CD14-positive monocyte (primary cell): ENCODE measurements around the gene NTNG1. TPM values are rescaled to one million over a fixed set of nuclear protein-coding genes. Genes with fewer than 3 reads are reported as not detected.

Source experiments
- DNase-seq, 3 donors: peaks; one replicate each; pipeline ENCODE4 v3.0.0-alpha.2; 2011 to 2022
- H2AFZ ChIP-seq: 2 replicates; pipeline ENCODE4 v1.6.0; 2012; ENCODE audit warnings: mild to moderate bottlenecking, low read depth, low read length, inconsistent platforms; ENCODE audit not compliant: insufficient read depth, poor library complexity, severe bottlenecking
- H3K27ac ChIP-seq, 2 donors: 1 replicate in 1 of 2; 2 replicates in 1 of 2; pipeline ENCODE4 v1.5.1; 2012 to 2013; ENCODE audit warnings: low read length in 2 of 2, control low read depth in 1 of 2, inconsistent platforms in 1 of 2, low read depth in 1 of 2, mild to moderate bottlenecking in 1 of 2
- H3K27me3 ChIP-seq, 2 donors: one replicate each; pipeline versions ENCODE4 v1.6.0 to v1.6.1; 2011 to 2013; ENCODE audit warnings: low read length in 2 of 2; ENCODE audit not compliant: control insufficient read depth in 2 of 2, insufficient read depth in 2 of 2
- H3K36me3 ChIP-seq, 2 donors: replicated peaks in 1 of 2; 1 replicate in 1 of 2; 2 replicates in 1 of 2; pipeline versions ENCODE4 v1.5.1 to v1.6.1; 2012 to 2013; ENCODE audit warnings: low read length in 2 of 2, control low read depth in 1 of 2, inconsistent platforms in 1 of 2, mild to moderate bottlenecking in 1 of 2; ENCODE audit not compliant: insufficient read depth in 2 of 2, control insufficient read depth in 1 of 2
- H3K4me1 ChIP-seq, 2 donors: 1 replicate in 1 of 2; 2 replicates in 1 of 2; pipeline versions ENCODE4 v1.5.1 to v1.6.1; 2012 to 2013; ENCODE audit warnings: low read length in 2 of 2, control low read depth in 1 of 2, inconsistent platforms in 1 of 2, mild to moderate bottlenecking in 1 of 2, moderate library complexity in 1 of 2; ENCODE audit not compliant: insufficient read depth in 2 of 2, control insufficient read depth in 1 of 2
- H3K4me2 ChIP-seq: replicated peaks from 2 replicates; pipeline ENCODE3; 2012; ENCODE audit warnings: low read length, moderate library complexity, mild to moderate bottlenecking; ENCODE audit not compliant: poor library complexity, severe bottlenecking; ENCODE audit errors: extremely low read depth
- H3K4me3 ChIP-seq, 3 experiments: fragments of 200-600 bp in 1 of 3; sonication (generic) in 1 of 3; replicated peaks in 1 of 3; 1 replicate in 2 of 3; 2 replicates in 1 of 3; pipeline ENCODE4 v1.5.1; 2011 to 2013; ENCODE audit warnings: low read length in 3 of 3, mild to moderate bottlenecking in 3 of 3, control low read depth in 2 of 3, low read depth in 2 of 3, inconsistent platforms in 1 of 3, moderate library complexity in 1 of 3
- H3K79me2 ChIP-seq: 2 replicates; pipeline ENCODE4 v1.6.0; 2012; ENCODE audit warnings: mild to moderate bottlenecking, control low read depth, inconsistent platforms, low read length, moderate library complexity; ENCODE audit not compliant: insufficient read depth
- H3K9ac ChIP-seq: 2 replicates; pipeline ENCODE4 v1.6.0; 2017; ENCODE audit warnings: low read length, mild to moderate bottlenecking; ENCODE audit not compliant: insufficient read depth, poor library complexity, severe bottlenecking
- H3K9me3 ChIP-seq, 2 donors: replicated peaks in 1 of 2; 1 replicate in 1 of 2; 2 replicates in 1 of 2; pipeline versions ENCODE4 v1.5.1 to v1.6.1; 2012 to 2013; ENCODE audit warnings: low read length in 2 of 2, control low read depth in 1 of 2; ENCODE audit not compliant: control insufficient read depth in 1 of 2, insufficient read depth in 1 of 2
- H4K20me1 ChIP-seq: 2 replicates; pipeline ENCODE4 v1.6.0; 2012; ENCODE audit warnings: mild to moderate bottlenecking, low read length, control low read depth, moderate library complexity; ENCODE audit not compliant: insufficient read depth
- H3K27ac Mint-ChIP-seq, 7 donors: one replicate each; pipeline ENCODE4 v1.8.0; 2020; ENCODE audit warnings: mild to moderate bottlenecking in 7 of 7, mixed read lengths in 7 of 7, moderate library complexity in 6 of 7, inconsistent platforms in 2 of 7
- H3K27me3 Mint-ChIP-seq, 3 donors: one replicate each; pipeline ENCODE4 v1.8.0; 2021 to 2022; ENCODE audit warnings: low read depth in 3 of 3, mild to moderate bottlenecking in 3 of 3, mixed read lengths in 3 of 3, moderate library complexity in 3 of 3, inconsistent platforms in 1 of 3
- H3K36me3 Mint-ChIP-seq, 2 donors: one replicate each; pipeline ENCODE4 v1.8.0; 2020; ENCODE audit warnings: mixed read lengths in 2 of 2, inconsistent platforms in 1 of 2, mild to moderate bottlenecking in 1 of 2
- H3K4me1 Mint-ChIP-seq: one replicate; pipeline ENCODE4 v1.8.0; 2020; ENCODE audit warnings: mild to moderate bottlenecking, mixed read lengths
- H3K4me3 Mint-ChIP-seq, 2 donors: one replicate each; pipeline ENCODE4 v1.8.0; 2020; ENCODE audit warnings: mild to moderate bottlenecking in 2 of 2, mixed read lengths in 2 of 2, moderate library complexity in 1 of 2
- H3K9me3 Mint-ChIP-seq, 7 donors: one replicate each; pipeline ENCODE4 v1.8.0; 2020 to 2022; ENCODE audit warnings: mixed read lengths in 7 of 7, mild to moderate bottlenecking in 6 of 7, moderate library complexity in 6 of 7, inconsistent platforms in 2 of 7
- CTCF ChIP-seq: fragments of 200-600 bp; IDR thresholded peaks from one replicate; pipeline ENCODE4 v1.8.0; 2022; ENCODE audit warnings: antibody characterized with exemption, mild to moderate bottlenecking
- WGBS: methylation state at CpG from one replicate; pipeline ENCODE4 v1.1.5; 2013; ENCODE audit warnings: missing lambda C conversion rate; ENCODE audit not compliant: insufficient coverage; 5-methylcytosine and 5-hydroxymethylcytosine counted together
- intact Hi-C, 2 donors: fragments of 100-400 bp; cut with micrococcal nuclease; formaldehyde crosslinking; loops; one replicate each; pipeline versions ENCODE4 v1.15.0 to v1.15.1; 2023
- polyA plus RNA-seq, 3 donors: library from polyadenylated mRNA; depleted of rRNA in 1 of 3; unstranded in 2 of 3; stranded (reverse) in 1 of 3; fragments of 300-500 nt in 2 of 3; fragments of >200 nt in 1 of 3; fragmentation: Illumina TruSeq in 2 of 3; gene quantifications; 1 replicate in 2 of 3; 2 replicates in 1 of 3; pipeline ENCODE4 v1.2.3, GENCODE V29; 2012 to 2021

NTNG1 gene
- polyA plus RNA-seq, 3 donors, result not detected

- Histone ChIP-seq H3K4me1 (no peaks in the 10 kb centered on the region), H3K9ac (no peak overlapping the region), H3K9me3 (no peaks in the 10 kb centered on the region), H3K4me2 (no peak overlapping the region), H3K79me2 (no peaks in the 10 kb centered on the region), H3K27me3 (no peaks in the 10 kb centered on the region), H4K20me1 (no peaks in the 10 kb centered on the region), H3K36me3 (no peaks in the 10 kb centered on the region), H3K27ac (no peak overlapping the region), H3K4me3 (no peak overlapping the region), H2AFZ (no peak overlapping the region)
- no peaks in the 10 kb centered on the region for H3K9me3 Mint-ChIP-seq
- TF ChIP-seq CTCF, result no peak
- no peak for DNase-seq
- 94% methylated on average over 2 of the region's 4 CpGs for WGBS
- no peak overlapping the region for H3K27ac Mint-ChIP-seq
- intact Hi-C loops, result no loop called here
- H3K36me3 Mint-ChIP-seq, result no peaks in the 10 kb centered on the region
- H3K27me3 Mint-ChIP-seq, result peaks cover 0 to 4% (median 0%) of the 10 kb centered on the region in 3 donors
- H3K4me3 Mint-ChIP-seq, result no peak overlapping the region
- H3K4me1 Mint-ChIP-seq, result no peaks in the 10 kb centered on the region
These were observed 292.2 kb downstream of the NTNG1 start for GRCh38 chr1:107433068-107433467.

- intact Hi-C loops, result no loop called here
- Histone ChIP-seq H3K27ac (no peak overlapping the region), H3K27me3 (no peaks in the 10 kb centered on the region), H3K4me3 (no peak overlapping the region), H3K9ac (no peak overlapping the region), H2AFZ (no peak overlapping the region), H3K79me2 (no peaks in the 10 kb centered on the region), H3K9me3 (no peaks in the 10 kb centered on the region), H3K36me3 (no peaks in the 10 kb centered on the region), H4K20me1 (no peaks in the 10 kb centered on the region), H3K4me1 (no peaks in the 10 kb centered on the region), H3K4me2 (no peak overlapping the region)
- H3K4me1 Mint-ChIP-seq, result no peaks in the 10 kb centered on the region
- H3K4me3 Mint-ChIP-seq, result no peak overlapping the region
- WGBS, result no CpG with 5 or more reads among the region's 4 CpGs
- DNase-seq, result no peak
- no peaks in the 10 kb centered on the region for H3K36me3 Mint-ChIP-seq
- peaks cover 0 to 3% (median 0%) of the 10 kb centered on the region in 3 donors for H3K27me3 Mint-ChIP-seq
- no peaks in the 10 kb centered on the region for H3K9me3 Mint-ChIP-seq
- TF ChIP-seq CTCF, result no peak
- no peak overlapping the region for H3K27ac Mint-ChIP-seq
These were observed 293.0 kb downstream of the NTNG1 start for GRCh38 chr1:107433635-107434360.
